Medulla oblongata (tissue), 1 donor: Measurements from ENCODE around the gene TRAPPC3.

ENCODE experiments used
- DNase-seq: peaks from one replicate; pipeline ENCODE4 v3.0.0-alpha.2; 2015; ENCODE audit errors: extremely low spot score

The TRAPPC3 gene

DNA sequence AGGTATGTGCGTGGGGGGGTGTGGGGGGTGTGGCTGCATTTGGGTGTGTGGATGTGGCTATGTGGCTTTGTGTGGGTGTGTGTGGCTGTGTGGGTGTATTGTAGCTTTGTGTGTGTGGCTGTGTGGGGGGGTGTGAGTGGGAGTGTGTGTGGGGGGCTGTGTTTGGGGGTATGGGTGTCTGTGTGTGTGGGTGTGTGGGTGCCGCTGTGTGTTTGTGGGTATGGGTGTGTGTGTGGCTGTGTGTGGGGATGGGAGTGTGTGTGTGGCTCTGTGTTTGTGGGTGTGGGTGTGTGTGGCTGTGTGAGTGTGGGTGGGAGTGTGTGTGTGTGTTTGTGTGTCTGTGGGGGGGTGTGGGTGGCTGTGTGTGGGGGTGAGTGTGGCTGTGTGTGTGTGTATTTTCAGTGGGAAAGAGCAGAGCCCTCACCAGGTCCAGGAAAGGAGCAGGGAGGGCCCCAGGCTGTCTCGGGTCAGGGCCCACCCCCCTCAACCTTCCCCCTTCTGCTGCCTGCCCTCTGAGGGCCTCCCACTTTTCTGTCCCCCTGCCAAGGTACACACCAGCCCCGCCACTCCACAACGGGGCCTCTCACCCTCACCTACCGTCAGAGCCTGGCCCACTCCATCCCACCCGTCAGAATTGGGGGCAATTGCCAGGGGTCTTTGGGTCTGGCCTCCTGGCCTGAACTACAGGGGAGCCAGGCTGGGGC is 22.3 kb downstream of the TRAPPC3 start:
- no peak for DNase-seq

DNA sequence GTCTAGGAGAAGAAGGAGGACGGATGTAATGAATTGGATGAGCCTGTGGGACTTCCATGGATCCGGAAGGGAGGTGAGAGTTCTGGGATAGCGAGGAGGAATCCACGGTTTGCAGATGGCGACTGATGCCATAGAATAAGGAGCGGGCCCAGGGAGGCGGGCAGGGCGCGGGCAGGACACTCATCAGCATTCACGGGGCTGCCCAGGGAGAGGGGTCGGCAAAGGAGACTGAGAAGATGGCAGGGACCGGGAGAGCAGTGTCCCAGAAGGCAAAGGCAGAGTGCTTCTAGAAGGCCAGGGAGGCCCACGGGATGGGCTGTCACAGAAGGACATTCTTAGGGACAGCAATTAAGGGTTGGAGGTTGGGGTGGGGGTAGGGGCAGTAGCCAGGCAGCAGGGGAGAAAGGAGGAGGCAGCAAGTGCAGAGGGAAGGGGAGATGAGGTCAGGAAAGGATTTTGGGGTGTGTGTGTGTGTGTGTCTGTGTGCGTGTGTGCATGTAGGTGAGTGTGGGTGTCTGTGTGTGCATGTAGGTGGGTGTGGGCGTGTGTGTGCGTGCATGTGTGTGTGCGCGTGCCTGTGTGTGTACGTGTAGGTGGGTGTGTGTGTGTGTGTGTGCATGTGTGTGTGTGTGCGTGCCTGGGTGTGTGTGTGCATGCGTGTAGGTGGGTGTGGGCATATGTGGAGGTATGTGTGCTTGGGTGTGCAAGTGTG is 23.1 kb downstream of the TRAPPC3 start:
- no peak for DNase-seq

DNA sequence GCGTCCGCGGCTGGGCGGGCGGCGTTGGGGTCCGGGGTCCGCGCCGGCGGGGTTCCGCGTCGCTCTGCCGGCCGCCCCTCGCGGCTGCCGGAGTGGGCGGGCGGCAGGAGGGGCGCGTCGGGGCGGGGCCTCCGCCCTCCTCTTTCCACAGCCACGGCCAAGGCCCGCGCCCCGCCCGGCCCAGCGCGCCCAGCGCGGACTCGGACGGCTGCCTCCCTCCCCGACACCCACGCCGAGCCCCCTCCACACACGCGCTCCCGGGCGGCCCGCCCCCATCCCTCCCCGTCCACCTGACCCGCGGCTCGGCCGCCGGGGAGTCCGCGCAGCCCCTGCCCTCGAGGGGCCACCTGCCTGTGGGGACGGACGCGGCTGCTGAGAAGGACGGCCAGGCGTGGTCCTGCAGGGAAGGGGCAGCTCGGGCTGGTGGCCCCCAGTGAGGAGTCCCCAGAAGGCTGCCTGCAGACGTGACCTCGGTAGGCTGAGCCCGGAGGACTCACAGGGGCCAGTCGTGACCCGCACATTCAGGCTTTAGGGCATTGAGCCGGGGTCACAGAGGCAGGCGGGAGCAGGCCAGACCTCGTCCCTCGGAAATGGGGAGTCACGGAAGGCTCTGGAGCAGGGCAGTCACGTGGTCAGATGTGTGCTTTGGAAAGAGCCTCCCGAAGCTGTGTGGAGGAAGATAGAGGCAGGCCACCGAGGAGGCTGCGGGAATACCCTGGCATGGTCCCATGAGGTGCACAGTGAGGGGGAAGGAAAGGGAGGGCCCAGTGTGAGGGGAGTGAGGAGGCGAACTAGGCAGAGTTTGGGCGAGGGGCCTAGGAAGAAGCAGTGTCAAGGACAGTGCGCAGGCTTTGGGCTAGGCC is 23.9 kb downstream of the TRAPPC3 start, which contains the start of gene COL8A2:
Gene COL8A2 (minus strand): TSS at position 94 of the 863 bp plus-strand sequence. CDS start 24,980 bp downstream, outside the sequence.
- no peak for DNase-seq

DNA sequence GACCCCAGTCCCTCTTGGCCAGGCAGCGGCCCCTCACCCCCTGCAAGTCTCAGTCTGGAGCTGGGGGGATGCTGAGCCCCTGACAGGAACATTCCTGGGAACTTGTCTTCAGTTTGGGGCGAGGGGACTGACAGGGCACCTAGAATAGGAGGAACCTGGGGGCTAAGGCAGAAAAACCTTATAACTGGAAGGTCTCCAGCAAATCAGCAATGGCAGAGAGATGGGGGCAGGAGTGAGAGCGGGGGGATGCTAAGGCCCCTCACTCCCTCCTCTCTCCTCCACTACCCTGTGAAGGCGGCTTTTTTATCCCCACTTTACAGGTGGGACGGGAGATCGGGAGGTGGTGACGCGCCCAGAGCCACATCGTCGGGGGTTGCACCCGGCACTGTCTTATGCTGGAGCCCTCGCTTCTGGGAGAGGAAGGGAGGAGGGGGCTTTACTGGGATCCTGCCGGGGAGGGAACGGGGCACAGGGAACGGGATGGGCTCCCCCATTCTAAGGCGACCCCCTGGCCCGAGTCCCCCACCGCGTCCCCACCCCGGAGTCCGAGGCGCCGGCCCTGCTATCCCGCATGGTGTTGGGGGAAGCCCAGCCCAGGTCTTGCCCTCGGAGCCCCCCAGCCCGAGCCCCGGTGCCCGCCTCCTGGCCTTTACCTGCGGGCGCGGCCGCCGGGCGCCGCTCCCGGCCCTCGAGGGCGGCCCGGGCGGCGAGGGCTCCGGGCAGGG is 24.7 kb downstream of the TRAPPC3 start:
- no peak for DNase-seq

DNA sequence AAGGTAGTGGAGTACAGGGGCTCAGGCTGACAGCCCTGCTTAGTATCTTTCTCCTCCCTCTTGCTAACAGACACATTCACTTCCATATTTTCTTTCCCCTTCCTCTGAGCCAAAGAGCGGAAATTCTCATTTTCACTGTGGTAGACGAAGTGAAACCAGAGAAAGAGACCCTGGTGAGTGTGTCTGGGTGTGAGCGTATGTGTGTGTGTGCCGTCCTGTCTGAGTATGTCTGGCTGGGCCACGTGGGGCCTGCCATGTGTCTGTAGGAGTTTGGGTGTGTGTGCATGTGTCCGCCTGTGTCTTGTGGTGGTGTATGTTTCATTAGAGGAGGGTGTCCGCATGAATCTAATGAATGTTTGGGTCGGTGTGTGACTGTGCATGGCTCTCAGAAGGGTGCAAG is 25.9 kb downstream of the TRAPPC3 start:
- DNase-seq, result peak; percentile 81

DNA sequence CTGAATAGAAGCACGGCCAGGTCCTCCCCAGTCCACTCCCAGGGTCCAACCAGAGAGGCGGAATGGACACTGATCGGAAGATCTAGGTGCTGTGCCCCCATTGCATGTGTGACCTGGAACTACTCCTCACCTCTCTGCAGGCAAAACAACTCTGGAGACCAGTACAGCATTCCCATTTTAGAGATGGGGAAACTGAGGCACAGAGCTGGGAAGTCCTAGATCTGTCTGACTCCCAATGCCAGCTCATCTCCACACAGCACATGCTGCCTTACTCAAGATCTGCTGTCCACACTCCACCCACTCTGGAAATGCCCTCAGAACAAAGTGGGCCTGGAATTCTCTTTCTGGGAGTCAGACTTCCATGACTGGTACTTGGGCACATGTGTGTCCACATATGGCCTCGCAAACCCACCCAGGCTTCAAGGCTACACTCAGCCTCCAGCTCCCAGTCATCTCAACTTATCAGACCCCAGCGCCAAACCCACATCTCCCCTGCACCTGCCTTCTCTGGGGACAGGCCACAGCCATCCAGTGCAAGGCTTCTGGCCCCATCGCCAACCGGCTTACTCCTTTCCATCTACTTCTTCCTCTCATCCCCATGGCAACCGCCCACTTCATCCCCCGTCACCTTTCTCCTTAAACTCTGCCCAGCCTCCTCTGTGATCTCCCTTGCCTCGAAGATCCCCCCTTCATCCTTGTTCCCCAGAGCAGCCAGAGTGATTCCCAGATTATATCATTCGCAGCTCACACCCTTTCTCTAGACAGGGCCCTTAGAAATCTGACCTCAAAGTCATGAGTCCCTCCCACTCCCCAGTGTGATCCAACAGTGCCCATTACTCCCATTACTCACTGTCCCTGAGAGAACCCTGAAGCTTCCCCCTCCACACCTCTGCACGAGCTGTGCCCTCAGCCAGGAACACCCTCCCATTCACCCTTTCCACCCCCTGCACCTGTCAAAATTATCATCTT is 26.9 kb downstream of the TRAPPC3 start:
- DNase-seq, result no peak

GRCh38 chr1:36119456-36119855 is 29.8 kb downstream of the TRAPPC3 start:
- DNase-seq, result no peak

DNA sequence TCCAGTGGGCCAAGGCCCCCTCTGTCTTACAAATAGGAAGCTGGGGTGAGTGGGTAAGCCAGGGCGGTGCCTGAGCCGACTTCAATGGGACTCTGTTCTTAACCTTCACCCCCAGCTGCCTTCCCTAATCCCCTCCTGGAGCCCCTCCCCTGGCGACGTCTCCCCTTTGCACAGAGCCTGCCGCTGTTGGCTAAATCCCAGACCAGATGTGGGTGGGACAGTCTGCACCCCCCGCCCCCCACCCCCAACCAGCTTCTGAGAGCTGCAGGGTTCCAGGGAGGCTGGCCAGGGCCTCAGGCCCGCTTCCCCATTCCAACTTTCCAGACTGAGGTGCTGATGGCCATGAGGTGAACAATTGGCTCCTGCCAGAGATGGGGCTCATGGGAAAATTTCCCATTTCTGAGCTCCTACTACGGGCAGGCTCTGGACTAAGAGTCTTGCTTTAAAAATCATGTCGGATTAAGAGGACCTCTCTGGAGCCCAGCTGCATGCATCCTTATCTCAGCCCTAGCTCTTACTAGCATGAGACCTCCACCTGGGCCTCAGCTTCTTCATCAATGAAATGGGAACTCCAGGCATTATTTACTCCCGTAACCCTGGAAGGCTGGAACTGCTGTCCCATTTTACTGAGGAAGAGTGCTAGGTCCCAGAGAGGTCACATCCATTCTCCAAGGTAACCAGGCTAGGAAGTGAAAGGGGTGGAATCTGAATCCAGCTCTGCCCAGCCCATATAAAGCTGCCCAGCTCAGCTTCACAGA is 30.7 kb downstream of the TRAPPC3 start:
- no peak for DNase-seq

DNA sequence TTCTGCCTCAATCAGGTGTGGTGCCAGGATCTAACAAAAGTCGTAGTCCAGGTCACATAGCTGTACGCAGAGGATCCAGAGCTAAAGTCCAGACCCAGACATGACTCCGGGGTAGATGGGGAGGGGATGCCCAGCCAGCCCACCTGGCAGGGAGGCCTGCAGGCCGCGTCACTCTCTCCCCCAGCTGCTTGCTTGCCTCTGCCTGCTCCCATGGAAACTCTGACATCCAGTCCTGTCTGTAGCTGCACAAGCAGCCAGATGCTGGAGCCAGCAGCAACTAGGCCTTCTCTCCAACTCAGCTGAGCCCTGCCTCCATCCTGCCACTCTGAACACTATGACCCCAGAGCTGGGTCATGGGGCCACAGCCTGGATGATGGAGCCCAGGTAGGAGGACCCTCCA is 32.4 kb downstream of the TRAPPC3 start:
- no peak for DNase-seq

GRCh38 chr1:36115931-36116330 is 33.4 kb downstream of the TRAPPC3 start:
- no peak for DNase-seq

- peak; percentile 51 for DNase-seq
Measured at GRCh38 chr1:36115200-36115669, 34.1 kb downstream of the TRAPPC3 start.

DNA sequence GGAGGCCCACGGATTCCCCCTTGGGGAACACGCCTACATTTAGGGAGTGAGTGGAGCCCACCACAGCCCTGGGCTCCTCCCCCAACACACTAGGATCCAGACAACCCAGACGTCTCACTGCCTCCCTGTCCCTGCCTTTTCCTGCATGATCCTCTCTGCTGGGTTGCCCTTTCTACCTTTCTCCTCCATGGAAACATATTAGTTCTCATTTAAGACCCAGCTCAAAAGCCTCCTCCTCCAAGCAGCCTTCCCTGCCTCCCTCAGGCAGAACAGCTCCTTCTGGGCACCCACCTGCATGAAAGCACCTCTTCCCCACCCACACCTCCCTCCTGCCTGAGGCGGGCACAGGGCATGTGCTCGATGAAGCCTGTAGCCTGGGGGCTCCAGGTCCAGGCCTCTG is 34.9 kb downstream of the TRAPPC3 start:
- no peak for DNase-seq

DNA sequence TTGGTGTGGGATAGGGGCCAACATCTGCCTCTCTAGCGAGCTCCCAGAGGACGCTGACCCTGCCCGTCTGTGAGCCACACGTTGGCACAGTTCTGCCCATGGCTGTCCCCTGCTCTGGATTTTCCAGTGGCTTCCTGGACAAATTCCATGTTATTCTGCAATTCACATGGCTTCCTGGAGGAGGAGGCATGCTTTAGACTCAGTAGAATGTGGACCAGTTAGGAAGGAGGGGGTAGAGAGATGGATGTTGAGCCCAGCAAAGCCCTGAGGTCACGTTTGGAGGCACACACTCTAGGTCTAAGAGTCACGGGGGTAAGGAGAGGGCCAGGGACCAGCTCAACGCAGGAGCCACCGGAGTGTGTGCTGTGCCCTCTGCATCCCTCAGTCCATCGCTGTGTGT is 36.5 kb downstream of the TRAPPC3 start:
- DNase-seq, result no peak

- DNase-seq, result no peak
Measured at GRCh38 chr1:36111151-36111550, 38.1 kb downstream of the TRAPPC3 start.

GRCh38 chr1:36109041-36109679 is 40.1 kb downstream of the TRAPPC3 start:
- no peak for DNase-seq

DNA sequence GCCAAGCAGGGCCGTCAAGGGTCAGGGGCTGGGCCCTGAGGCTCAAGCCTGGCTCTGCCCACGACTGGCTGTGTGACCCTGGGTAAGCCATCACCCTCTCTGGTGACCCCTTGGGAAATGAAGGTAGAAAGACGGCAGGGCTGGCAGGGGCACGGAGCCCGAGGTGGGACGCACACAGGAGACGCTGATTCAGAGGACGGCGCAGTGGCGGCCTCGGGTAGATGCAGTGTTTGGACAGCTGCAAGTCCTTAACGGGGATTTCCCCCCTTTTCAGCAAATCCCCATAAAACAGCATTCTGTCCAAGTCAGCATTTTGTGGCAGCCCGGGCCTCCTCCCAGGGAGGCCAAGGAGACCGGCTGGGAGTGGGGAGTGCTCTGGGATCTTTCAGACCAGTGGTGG is 41.0 kb downstream of the TRAPPC3 start:
- no peak for DNase-seq

DNA sequence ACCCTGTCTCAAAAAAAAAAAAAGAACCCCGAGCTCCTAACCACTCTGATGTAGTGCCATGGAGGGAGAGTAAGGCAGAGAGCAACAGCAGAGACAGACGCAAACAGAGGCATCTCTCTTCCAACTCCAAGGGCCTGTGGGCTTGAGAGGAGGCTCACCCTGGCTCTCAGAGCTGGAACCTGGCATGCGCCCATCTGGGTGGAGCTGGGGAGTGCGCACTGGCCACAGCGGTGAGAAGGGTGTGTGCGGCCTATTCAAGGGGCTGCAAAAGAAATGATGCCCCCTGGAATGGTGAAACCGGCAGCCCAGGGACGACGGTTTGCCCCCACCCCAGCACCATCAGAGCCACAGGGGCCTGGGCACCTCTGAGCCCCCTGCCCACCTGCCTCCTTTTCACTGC is 41.9 kb downstream of the TRAPPC3 start:
- no peak for DNase-seq

GRCh38 chr1:36106269-36106668 is 43.0 kb downstream of the TRAPPC3 start:
- no peak for DNase-seq

GRCh38 chr1:36101546-36101945 is 47.7 kb downstream of the TRAPPC3 start:
- DNase-seq, result no peak
